ENCODE data around the gene GCN1.
A peak's percentile ranks its signal among the peaks of the same experiment; 100 is the strongest.

Gene GCN1

GRCh38 chr12:120229487-120230325 is 35.2 kb upstream of the GCN1 start:
- DNase-seq: no peak

- no peak for DNase-seq
Measured at GRCh38 chr12:120229071-120229486, 34.6 kb upstream of the GCN1 start.

DNA sequence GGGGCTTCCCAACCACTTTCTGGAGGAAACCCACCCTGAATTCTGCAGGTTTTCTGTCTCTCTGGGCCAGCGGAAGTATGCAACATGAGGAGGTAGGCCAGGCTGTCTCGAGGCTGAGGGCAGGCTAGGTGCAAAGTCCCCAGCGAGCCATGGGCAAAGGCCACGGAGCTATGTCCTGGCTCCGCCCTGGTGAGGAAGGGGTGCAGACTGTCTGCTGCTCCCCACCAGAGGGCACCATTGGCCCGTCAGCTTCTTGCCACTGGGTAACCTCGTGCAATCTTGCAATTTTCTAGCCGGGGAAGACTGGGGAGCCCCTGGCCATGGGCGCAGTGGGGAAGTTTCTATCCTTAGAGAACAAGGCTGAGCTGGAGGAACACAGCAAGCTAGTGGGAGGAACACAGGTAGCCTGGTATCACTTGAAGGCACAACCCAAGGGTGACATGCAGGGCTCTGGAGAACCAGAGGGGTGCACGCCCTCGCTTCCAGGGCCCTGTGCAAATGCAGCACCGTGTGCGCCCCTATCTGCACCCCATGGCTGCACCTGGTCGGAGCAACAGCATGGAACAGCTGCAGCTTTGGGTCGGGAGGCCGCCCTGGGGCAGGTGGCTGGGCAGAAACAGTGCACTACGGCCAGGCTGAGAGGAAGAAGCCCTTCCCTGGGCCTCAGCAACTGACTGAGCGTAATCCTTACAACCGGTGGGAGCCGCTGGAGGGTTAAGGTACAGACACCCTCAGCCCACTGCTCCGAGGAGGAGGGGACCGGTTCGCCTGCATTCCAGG is 34.0 kb upstream of the GCN1 start:
- peak; percentile 58 for DNase-seq

- DNase-seq: no peak
Measured at GRCh38 chr12:120228041-120228290, 33.5 kb upstream of the GCN1 start.

GRCh38 chr12:120227233-120228040 is 32.9 kb upstream of the GCN1 start:
- no peak for DNase-seq

DNA sequence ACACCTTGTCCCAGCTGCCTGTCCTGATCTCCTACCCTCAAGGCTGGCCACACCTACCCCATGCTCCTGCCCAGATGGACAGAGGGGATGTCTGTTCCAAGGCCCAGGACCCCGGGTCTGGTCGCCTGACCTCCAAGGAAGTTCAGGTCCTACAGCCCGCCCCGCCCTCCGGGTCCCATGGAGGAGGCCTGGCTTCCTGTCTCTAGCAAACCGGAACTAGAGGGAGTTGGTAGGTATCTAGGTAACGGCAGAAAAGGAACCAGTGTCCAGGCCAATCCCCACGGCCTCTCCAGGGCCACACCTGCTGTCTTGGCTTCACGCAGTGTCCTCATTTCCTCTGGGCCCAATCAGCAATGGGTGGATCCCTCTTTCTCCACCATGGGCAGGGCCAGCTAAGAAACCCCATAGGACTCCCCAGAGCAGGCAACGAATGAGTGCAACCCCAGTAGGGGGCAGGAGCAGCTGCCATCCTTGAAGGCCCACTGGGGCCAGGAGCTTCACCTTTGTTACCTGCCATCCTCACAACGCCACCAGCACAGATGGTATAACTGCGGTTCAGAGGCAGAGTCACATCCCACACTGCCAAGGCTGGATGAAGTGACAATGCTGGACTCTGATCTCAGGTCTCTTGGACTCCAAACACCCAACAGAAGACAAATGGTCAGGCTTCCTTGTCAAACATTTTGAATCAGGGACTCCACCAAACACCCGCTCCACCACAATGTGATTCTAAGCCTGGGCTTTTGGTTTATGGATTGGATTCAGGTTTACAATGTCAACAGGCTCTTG is 31.5 kb upstream of the GCN1 start:
- peak; percentile 93 for DNase-seq

DNA sequence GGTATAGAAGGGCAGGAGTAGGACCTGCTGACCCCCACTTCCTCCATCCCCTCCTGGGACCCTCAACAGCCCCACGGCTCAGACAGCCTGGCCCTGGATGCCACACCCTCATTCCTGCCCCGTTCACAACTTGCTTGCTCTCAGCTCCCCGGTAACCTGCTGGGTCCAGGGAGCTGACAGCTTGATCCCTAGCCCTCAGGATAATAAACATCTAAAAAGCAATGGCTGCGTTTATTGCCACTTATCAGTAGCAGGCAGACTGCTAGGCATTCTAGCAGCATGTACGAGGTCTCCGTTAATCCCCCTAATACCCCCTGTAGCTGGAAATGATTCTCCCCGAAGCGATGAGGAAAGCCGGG is 30.7 kb upstream of the GCN1 start:
- no peak for DNase-seq

DNA sequence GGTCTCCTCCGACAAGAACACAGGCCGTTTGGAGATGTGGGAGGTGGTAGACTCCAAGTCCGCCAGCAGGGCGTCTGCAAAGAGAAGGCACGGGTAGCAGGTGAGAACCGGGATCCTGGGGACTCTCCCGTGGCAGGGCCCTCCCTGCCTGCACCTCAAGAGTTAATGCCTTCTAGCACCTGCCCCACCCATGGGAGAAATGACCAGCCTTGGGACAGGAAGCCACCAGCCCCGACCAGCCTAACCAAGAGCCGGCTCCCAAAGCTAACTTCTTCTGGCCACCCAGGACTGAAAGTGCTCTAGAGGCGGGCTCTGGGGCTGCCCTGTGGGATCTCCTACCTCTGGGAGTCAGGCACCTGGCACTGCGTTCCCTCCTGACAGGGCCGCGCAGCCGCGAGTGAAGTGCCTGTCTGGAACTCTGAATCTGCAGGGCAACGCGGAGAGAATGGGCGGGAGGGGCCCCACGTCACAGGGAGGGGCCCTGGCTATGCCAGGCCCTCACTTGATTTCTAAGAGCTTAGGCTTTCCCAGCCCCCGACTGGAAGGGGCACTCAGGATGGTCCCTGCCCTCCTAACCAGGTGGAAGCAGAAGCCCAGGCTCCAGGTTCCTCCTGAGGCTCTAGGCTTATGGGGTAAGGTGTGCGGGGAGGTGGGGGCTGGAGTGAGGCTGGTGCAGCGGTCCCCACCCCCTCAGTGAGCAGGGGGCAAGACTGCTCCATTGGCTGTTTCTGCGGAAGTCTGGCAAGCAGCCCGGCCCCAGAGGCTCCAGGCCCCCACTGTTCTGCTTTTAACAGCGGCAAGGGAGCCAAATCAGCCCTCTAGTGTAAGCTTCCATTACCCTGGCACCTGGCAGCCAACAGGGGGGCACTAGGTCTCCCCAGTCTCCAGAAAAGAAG is 30.0 kb upstream of the GCN1 start:
- peak; percentile 66 for DNase-seq

DNA sequence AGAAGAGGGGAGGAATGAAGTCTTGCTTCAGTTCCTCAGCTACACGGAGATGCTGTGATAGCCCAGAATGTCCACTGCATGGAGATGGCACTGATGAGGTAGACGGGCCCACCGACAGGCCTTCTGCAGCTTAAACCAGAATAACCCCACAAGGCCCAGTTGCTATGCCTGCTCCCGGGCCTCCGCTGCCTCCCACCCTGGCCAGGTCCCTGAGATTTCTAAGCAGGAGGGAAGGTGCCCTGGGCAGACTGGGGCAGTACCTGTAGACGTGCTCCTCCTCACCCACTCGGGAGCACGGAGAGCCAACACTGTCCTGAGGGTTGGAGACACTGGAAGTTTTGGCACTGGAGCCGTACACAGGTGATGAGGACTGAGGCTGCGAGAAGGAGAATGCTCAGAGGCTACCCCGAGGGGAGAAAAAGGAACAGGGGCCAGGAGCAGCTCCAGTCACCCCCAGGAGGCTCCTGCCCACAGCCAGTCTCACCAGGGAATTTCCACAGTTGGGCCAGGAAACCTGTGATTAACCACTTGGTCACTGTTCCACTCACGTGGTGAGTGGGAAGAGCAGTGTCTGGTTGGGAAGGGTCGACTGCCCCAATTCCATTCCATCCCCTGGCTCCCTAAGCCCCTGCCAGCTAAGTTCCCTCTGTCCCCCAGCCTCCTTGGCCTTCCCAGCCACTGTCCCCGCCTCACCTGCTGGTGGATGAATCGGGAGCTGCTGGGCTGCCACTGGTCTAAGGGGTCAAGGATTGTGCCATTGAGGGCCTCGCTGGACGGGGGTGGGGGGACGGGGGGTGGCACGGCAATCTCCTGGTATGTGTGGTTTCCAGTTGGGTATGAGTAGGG is 29.2 kb upstream of the GCN1 start:
- no peak for DNase-seq

GRCh38 chr12:120222288-120222832 is 27.8 kb upstream of the GCN1 start:
- no peak for DNase-seq

GRCh38 chr12:120221576-120221900 is 27.0 kb upstream of the GCN1 start:
- no peak for DNase-seq

GRCh38 chr12:120220838-120221575 is 26.5 kb upstream of the GCN1 start:
- DNase-seq: no peak

DNA sequence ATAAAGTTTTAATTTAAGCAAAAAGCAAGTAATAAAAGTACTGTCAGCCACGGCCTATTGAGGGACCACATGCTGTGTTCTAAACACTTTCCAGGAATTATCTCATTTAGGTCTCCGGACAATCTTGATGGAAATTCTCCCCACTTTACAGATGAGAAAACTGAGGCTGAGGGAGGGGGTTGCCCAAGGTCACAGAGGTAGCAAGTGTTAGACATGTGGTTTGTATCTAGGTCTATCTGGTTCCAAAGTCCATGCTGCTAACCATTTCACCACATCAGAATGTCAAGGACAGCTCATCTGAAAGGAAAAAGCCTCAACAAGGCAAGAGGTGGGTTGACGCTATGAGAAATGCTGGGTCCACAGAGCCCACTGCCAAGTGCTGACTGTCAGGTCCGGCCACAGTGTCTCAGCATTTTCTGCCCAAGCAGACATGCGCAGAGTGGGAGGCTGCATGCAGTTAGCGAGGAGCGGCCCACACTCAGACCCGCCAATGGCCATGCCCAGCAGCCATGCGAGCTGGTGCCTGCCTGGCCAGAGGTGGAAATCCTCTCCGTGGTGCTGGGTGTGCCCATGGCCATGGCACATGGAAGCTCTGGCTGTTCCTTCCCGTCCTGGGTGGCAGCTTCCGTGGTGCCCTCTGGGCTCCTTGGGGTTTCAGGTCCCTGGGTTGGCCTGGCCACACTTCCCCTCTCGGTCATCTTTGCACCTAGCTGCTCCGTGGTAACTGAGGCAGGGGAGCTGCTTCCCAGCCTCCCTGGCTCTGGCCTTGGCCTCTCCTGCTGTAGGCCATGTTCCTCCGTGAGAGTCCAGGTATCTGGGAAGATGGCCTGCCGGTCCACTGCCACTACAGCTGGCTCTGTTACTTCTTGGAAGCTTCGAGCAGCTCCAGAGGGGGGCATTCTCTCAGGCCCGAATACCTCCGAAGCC is 24.4 kb upstream of the GCN1 start:
- DNase-seq: no peak

GRCh38 chr12:120216742-120217605 is 22.5 kb upstream of the GCN1 start:
- DNase-seq: no peak

DNA sequence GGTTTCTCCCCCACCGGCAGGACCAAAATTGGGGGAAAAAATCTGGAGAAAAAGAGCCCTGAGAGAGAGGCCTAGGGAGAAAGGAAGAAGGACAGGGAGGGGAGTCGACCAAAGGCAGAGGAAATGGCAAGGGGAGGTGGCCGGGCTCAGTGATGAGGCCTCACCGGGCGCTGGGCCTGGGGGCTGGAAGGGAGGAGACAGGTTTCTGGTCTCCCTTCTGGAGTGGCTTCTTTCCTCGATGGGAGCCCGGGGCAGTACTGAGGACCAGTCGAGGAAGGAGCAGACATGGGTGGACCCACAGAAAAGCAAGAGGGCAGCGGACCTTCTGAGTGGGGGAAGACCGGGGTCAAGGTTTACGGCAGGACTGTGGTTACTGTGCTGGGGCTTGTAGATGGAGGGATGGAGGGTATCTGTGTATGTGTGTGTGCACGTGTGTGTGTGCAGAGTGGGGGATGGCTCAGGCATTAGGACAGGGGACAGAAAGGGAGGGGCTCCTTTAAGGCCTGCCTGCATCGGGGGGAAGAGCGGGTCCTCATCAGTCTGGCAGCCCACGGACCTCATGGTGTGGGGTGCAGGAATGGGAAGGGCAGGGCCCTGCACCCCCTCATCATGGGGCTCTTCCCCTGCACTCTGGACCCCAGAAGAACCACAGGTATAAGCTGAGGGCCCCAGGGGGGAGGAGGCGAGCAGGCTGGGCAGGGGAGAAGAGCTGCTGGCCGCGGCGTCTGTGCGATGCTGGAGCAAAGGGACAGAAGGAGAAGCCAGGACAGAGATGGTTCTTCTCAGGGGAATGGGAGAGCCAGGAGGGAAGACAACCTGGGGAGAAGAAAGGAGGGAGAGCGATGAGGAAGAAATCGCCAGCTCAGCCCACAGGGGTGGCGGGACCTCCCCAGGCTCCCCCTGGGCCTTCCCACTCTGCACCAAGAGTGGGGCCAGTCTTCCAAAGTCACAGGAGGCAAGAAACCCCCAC is 21.5 kb upstream of the GCN1 start:
- DNase-seq: no peak

DNA sequence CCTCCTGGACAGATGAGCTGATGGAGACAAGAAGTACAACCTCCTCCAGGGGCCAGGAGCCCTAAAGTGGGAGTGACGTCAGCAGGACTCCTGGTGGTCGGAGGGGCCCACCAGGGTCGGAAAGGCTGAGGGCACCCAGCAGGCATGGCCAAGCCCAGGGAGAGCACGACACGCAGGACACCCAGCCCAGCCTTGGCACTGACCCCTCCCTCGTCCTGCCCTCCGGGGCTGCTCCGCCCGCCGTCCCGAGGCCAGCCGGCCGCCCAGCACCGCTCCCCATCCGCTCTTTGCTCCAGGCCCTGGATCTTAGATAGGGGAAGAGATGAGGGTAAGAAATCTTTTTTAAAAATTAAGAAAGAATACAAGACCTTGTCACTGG is 20.8 kb upstream of the GCN1 start:
- no peak for DNase-seq

Data from NCI-H774 (cell line).